Occipital lobe (tissue), 2 donors: ENCODE data around the gene ERN2. TPM values are rescaled to one million over a fixed set of nuclear protein-coding genes. Genes with fewer than 3 reads are reported as not detected.
"Not testable (repeated sequence)": the region's sequence is repeated elsewhere in the genome, so short reads cannot be mapped to it uniquely, and the experiment has no call there.

Experiments used
- DNase-seq: peaks from one replicate; lab custom pipeline; 2025; lab: John Stamatoyannopoulos, UW
- total RNA-seq: library from RNA; depleted of rRNA; stranded (reverse); fragments of >200 nt; gene quantifications from one replicate; pipeline ENCODE4 v1.2.3, GENCODE V29; 2014

Gene ERN2
- total RNA-seq, 1 donor from 2014 or later, result not detected

- not testable (repeated sequence) for DNase-seq
These were observed 9.7 kb upstream of the ERN2 start for GRCh38 chr16:23722613-23723240.

- no peak for DNase-seq
These were observed 3.5 kb upstream of the ERN2 start for GRCh38 chr16:23716484-23716883.

GRCh38 chr16:23711785-23712184 is 1.2 kb downstream of the ERN2 start:
- no peak for DNase-seq

GRCh38 chr16:23710504-23710903 is 2.5 kb downstream of the ERN2 start:
- no peak for DNase-seq

GRCh38 chr16:23710008-23710407 is 3.0 kb downstream of the ERN2 start:
- DNase-seq, result no peak

GRCh38 chr16:23709536-23709935 is 3.5 kb downstream of the ERN2 start:
- DNase-seq, result no peak

GRCh38 chr16:23706439-23706838 is 6.6 kb downstream of the ERN2 start:
- no peak for DNase-seq

GRCh38 chr16:23705517-23705902 is 7.5 kb downstream of the ERN2 start:
- no peak for DNase-seq

GRCh38 chr16:23704772-23705516 is 8.1 kb downstream of the ERN2 start:
- no peak for DNase-seq

GRCh38 chr16:23702951-23703350 is 10.1 kb downstream of the ERN2 start:
- no peak for DNase-seq

- no peak for DNase-seq
These were observed 12.0 kb downstream of the ERN2 start for GRCh38 chr16:23701045-23701444.

- DNase-seq, result no peak
These were observed 12.5 kb downstream of the ERN2 start for GRCh38 chr16:23700509-23700908.

GRCh38 chr16:23700093-23700492 is 12.9 kb downstream of the ERN2 start:
- no peak for DNase-seq

- DNase-seq, result no peak
These were observed 13.9 kb downstream of the ERN2 start for GRCh38 chr16:23699100-23699499.

- DNase-seq, result no peak
These were observed 17.3 kb downstream of the ERN2 start for GRCh38 chr16:23695756-23696155.

- no peak for DNase-seq
These were observed 18.2 kb downstream of the ERN2 start for GRCh38 chr16:23694644-23695373.

- DNase-seq, result no peak
These were observed 18.8 kb downstream of the ERN2 start for GRCh38 chr16:23694265-23694643.

GRCh38 chr16:23692190-23692837 is 20.7 kb downstream of the ERN2 start:
- DNase-seq, result no peak

- DNase-seq, result no peak
These were observed 21.4 kb downstream of the ERN2 start for GRCh38 chr16:23691483-23692189.

GRCh38 chr16:23690771-23691482 is 22.1 kb downstream of the ERN2 start:
- DNase-seq, result no peak
